Upper lobe of right lung (tissue), 1 donor: Measurements from ENCODE around the gene CNGB1. TPM values are rescaled to one million over a fixed set of nuclear protein-coding genes. Genes with fewer than 3 reads are reported as not detected.
"Not testable (repeated sequence)": the region's sequence is repeated elsewhere in the genome, so short reads cannot be mapped to it uniquely, and the experiment has no call there.

Experiments
- ATAC-seq: fragments of 200-7000 bp; cut with Tn5 transposase; one replicate; pipeline ENCODE4 v1.9.1; 2020; ENCODE audit warnings: mild to moderate bottlenecking, moderate library complexity
- DNase-seq: peaks from one replicate; pipeline ENCODE4 v3.0.0-alpha.2; 2020
- H3K27ac ChIP-seq: fragments of 200-600 bp; one replicate; pipeline ENCODE4 v1.8.0; 2022
- H3K27me3 ChIP-seq: fragments of 200-600 bp; one replicate; pipeline ENCODE4 v1.8.0; 2022; ENCODE audit warnings: mild to moderate bottlenecking
- H3K36me3 ChIP-seq: fragments of 200-600 bp; one replicate; pipeline ENCODE4 v1.8.0; 2022
- H3K4me1 ChIP-seq: fragments of 200-600 bp; one replicate; pipeline ENCODE4 v1.8.0; 2022
- H3K4me3 ChIP-seq: fragments of 200-600 bp; one replicate; pipeline ENCODE4 v1.8.0; 2022; ENCODE audit warnings: mild to moderate bottlenecking
- H3K9me3 ChIP-seq: fragments of 200-600 bp; one replicate; pipeline ENCODE4 v1.8.0; 2022
- CTCF ChIP-seq: fragments of 200-600 bp; IDR thresholded peaks from one replicate; pipeline ENCODE4 v1.8.0; 2022; ENCODE audit warnings: antibody characterized with exemption
- intact Hi-C: fragments of 100-400 bp; cut with DNase I; formaldehyde crosslinking; loops from one replicate; pipeline ENCODE4 v1.11.0; 2022
- total RNA-seq: library from RNA; stranded (reverse); fragmentation: NEBNext Ultra II Directional; extraction: Animal tissue kit (Norgen Biotek cat#: 25700); gene quantifications from one replicate; pipeline ENCODE4 v1.2.1, GENCODE V29; 2021
- donor health status: DM: no; HTN: yes; CAD: no; lungs with severe emphysema.

The CNGB1 gene
- total RNA-seq, 1 donor from 2014 or later = not detected

- DNase-seq (no peak), ATAC-seq (no peak)
- no peaks in the 10 kb centered on the region for H3K36me3 ChIP-seq
- no peaks in the 10 kb centered on the region for H3K9me3 ChIP-seq
- H3K27me3 ChIP-seq = peaks cover 8% of the 10 kb centered on the region
- TF ChIP-seq CTCF = no peak
- H3K4me1 ChIP-seq = peaks cover 22% of the 10 kb centered on the region
- no peak overlapping the region for H3K4me3 ChIP-seq
- no peak overlapping the region for H3K27ac ChIP-seq
- intact Hi-C loops = no loop called here
Observed at GRCh38 chr16:57897996-57898395, 72.9 kb downstream of the CNGB1 start.

GRCh38 chr16:57897053-57897784 is 73.7 kb downstream of the CNGB1 start:
- Histone ChIP-seq H3K4me1 (peaks cover 30% of the 10 kb centered on the region), H3K36me3 (no peaks in the 10 kb centered on the region), H3K27ac (no peak overlapping the region), H3K27me3 (peaks cover 8% of the 10 kb centered on the region), H3K9me3 (no peaks in the 10 kb centered on the region), H3K4me3 (no peak overlapping the region)
- intact Hi-C loops = no loop called here
- no peak for TF ChIP-seq CTCF
- peak; percentile 76 for DNase-seq
- no peak for ATAC-seq

- H3K4me3 ChIP-seq, intact Hi-C loops, H3K36me3 ChIP-seq, H3K27me3 ChIP-seq, ATAC-seq, DNase-seq, H3K9me3 ChIP-seq: not testable (repeated sequence)
- Histone ChIP-seq H3K27ac (peak overlapping the region; percentile 85), H3K4me1 (peaks cover 48% of the 10 kb centered on the region)
Observed at GRCh38 chr16:57895081-57895547, 75.8 kb downstream of the CNGB1 start.

- Histone ChIP-seq H3K27me3 (no peaks in the 10 kb centered on the region), H3K36me3 (no peaks in the 10 kb centered on the region), H3K9me3 (no peaks in the 10 kb centered on the region), H3K4me1 (peaks cover 53% of the 10 kb centered on the region), H3K27ac (peak overlapping the region; percentile 85), H3K4me3 (no peak overlapping the region)
- DNase-seq = no peak
- intact Hi-C loops = no loop called here
- TF ChIP-seq CTCF = no peak
- ATAC-seq = no peak
Observed at GRCh38 chr16:57894390-57895080, 76.4 kb downstream of the CNGB1 start.

- DNase-seq = peak; percentile 72
- intact Hi-C loops = no loop called here
- ATAC-seq = peak; percentile 74
Observed at GRCh38 chr16:57893559-57894389, 77.2 kb downstream of the CNGB1 start.

More at GRCh38 chr16:57893559-57894389, 77.2 kb downstream of the CNGB1 start:
- Histone ChIP-seq H3K36me3 (no peaks in the 10 kb centered on the region), H3K4me3 (no peak overlapping the region), H3K27ac (peak overlapping the region; percentile 85), H3K27me3 (no peaks in the 10 kb centered on the region), H3K9me3 (no peaks in the 10 kb centered on the region), H3K4me1 (peaks cover 56% of the 10 kb centered on the region)
- no peak for TF ChIP-seq CTCF
